ENCODE results near the gene PDE10A.
"Not testable (repeated sequence)": the region's sequence is repeated elsewhere in the genome, so short reads cannot be mapped to it uniquely, and the experiment has no call there.

The PDE10A gene

DNA sequence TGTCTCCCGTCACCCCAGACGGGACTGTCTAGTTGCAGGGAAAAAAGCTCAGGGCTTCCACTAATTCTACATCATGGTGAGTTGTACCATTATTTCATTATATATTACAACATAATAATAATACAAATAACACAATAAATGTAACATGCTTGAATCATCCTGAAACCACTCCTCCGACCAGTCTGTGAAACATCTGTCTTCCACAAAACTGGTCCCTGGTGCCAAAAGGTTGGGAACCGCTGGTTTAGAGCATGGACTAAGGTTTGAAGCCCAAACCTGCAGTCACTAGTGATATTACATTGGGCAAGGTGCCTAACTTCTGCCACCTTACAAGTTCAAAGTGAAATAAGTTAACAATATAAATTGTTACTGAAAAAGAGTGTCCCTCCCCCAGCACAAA, 175.7 kb downstream of the PDE10A start:
- Histone ChIP-seq H3K4me3 (ENCODE audit: low read length in 2 of 2) (no peak overlapping the region), H3K27ac (ENCODE audit: low read depth in 2 of 2, low read length in 2 of 2) (no peak overlapping the region), H3K27me3 (ENCODE audit: control insufficient read depth in 2 of 2, insufficient read depth in 2 of 2, low read length in 2 of 2) (no peaks in the 10 kb centered on the region), H3K9me3 (ENCODE audit: control insufficient read depth in 2 of 2, low read length in 2 of 2) (no peaks in the 10 kb centered on the region), H3K4me1 (ENCODE audit: control insufficient read depth in 2 of 2, insufficient read depth in 2 of 2, low read length in 2 of 2) (no peaks in the 10 kb centered on the region), H3K36me3 (ENCODE audit: control insufficient read depth in 2 of 2, insufficient read depth in 2 of 2, low read length in 2 of 2) (no peaks in the 10 kb centered on the region), H3K9ac (ENCODE audit: low read depth in 1 of 2, low read length in 2 of 2) (no peak overlapping the region)

DNA sequence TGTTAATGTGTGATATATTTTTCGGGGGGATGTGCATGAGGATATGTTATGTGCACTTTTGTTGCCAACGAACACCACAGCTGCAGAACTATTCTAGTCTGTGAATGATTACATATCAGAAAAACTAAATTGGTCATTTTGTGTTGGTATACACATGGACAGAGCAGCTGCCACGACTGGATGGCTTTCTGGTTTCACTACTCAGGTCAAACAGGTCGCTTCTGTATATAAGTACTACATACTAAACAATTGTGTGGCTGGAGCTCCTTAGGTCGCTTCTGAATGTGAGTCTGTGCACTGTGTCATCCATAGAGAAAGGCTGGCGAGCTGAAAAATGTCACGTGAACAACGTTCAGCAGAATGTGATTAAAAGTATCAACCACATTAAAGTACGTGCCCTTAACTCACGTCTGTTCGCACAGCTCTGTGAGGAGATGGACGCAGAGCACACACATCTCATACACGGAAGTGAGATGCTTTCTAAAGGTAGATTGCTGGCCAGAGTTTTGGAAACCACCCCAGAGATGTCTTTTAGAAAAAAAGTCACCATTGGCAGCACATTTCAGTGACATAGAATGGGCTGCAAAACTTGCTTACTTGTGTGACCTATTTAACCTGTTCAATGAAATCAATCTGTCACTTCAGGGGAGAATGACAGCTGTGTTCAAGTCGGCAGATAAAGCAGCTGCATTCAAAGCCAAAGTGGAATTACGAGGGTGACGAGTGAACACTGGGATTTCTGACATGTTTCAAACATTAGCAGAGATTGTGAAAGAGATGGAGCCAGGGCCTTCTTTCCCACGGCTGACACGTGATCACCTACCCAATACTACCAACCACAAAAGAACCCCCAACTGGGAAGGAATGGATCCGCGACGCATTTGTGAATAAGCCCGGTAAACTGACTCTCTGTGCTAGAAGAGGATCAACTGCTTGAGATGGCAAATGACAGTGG, 176.6 kb downstream of the PDE10A start:
- H3K4me3 ChIP-seq (ENCODE audit: low read length in 2 of 2): no peak overlapping the region
- H3K27ac ChIP-seq (ENCODE audit: low read depth in 2 of 2, low read length in 2 of 2): no peak overlapping the region
- H3K36me3 ChIP-seq (ENCODE audit: control insufficient read depth in 2 of 2, insufficient read depth in 2 of 2, low read length in 2 of 2): no peaks in the 10 kb centered on the region
- H3K4me1 ChIP-seq (ENCODE audit: control insufficient read depth in 2 of 2, insufficient read depth in 2 of 2, low read length in 2 of 2): no peaks in the 10 kb centered on the region
- no peaks in the 10 kb centered on the region for H3K9me3 ChIP-seq (ENCODE audit: control insufficient read depth in 2 of 2, low read length in 2 of 2)
- H3K27me3 ChIP-seq (ENCODE audit: control insufficient read depth in 2 of 2, insufficient read depth in 2 of 2, low read length in 2 of 2): no peaks in the 10 kb centered on the region
- no peak overlapping the region for H3K9ac ChIP-seq (ENCODE audit: low read depth in 1 of 2, low read length in 2 of 2)

DNA sequence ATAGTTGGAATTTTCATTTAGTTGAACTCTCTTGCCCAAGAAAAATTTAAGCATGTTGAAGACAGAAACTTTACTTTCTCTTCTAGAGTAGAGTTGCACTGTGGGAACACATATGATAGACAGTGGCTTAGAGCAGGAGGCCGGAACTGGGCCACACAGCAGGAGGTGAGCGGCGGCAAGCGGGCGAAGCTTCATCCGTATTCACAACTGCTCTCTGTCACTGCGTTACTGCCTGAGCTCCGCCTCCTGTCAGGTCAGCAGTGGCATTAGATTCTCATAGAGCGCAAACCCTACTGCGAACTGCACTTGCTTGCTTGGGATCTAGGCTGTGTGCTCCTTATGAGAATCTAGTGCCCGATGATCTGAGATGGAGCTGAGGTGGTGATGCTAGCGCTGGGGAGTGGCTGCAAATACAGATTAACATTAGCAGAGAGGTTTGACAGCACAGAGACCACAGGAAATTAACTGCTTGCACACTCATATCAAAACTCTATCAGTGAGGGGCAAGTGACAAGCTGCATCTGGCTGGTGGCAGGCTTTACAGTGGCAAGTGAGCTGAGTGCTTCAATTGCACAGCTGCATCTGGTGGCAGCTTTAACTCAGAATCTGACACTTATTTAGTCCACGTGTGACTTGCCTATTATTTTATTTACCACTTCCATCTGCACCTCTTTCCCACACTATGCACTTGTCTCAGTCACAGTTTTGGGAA, 178.7 kb downstream of the PDE10A start:
- Histone ChIP-seq H3K36me3 (ENCODE audit: control insufficient read depth in 2 of 2, insufficient read depth in 2 of 2, low read length in 2 of 2) (no peaks in the 10 kb centered on the region), H3K4me1 (ENCODE audit: control insufficient read depth in 2 of 2, insufficient read depth in 2 of 2, low read length in 2 of 2) (no peaks in the 10 kb centered on the region), H3K4me3 (ENCODE audit: low read length in 2 of 2) (no peak overlapping the region), H3K9ac (ENCODE audit: low read depth in 1 of 2, low read length in 2 of 2) (no peak overlapping the region), H3K27me3 (ENCODE audit: control insufficient read depth in 2 of 2, insufficient read depth in 2 of 2, low read length in 2 of 2) (no peaks in the 10 kb centered on the region), H3K27ac (ENCODE audit: low read depth in 2 of 2, low read length in 2 of 2) (no peak overlapping the region), H3K9me3 (ENCODE audit: control insufficient read depth in 2 of 2, low read length in 2 of 2) (no peaks in the 10 kb centered on the region)

DNA sequence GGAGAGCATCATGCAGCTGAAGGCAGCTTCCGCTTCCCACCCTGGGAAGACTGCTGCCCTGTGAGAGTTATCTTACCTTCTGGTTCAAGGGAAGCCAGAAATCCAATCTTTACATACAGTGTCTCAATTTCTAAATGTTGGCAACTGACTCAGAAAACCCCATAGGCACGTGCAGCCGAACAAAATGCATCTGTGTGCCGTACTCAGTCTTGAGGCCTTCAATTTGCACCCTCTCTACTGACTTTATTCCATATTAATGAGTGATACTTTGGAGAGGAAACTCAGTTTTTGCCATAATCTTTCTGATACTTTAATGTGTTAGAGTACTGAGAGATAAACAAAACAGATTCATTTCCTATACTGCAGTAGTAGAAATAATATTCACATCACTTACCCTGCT, 181.1 kb downstream of the PDE10A start:
- H3K9ac ChIP-seq (ENCODE audit: low read depth in 1 of 2, low read length in 2 of 2): no peak overlapping the region
- no peaks in the 10 kb centered on the region for H3K36me3 ChIP-seq (ENCODE audit: control insufficient read depth in 2 of 2, insufficient read depth in 2 of 2, low read length in 2 of 2)
- no peaks in the 10 kb centered on the region for H3K4me1 ChIP-seq (ENCODE audit: control insufficient read depth in 2 of 2, insufficient read depth in 2 of 2, low read length in 2 of 2)
- H3K27ac ChIP-seq (ENCODE audit: low read depth in 2 of 2, low read length in 2 of 2): no peak overlapping the region
- no peaks in the 10 kb centered on the region for H3K9me3 ChIP-seq (ENCODE audit: control insufficient read depth in 2 of 2, low read length in 2 of 2)
- H3K27me3 ChIP-seq (ENCODE audit: control insufficient read depth in 2 of 2, insufficient read depth in 2 of 2, low read length in 2 of 2): no peaks in the 10 kb centered on the region
- H3K4me3 ChIP-seq (ENCODE audit: low read length in 2 of 2): no peak overlapping the region

DNA sequence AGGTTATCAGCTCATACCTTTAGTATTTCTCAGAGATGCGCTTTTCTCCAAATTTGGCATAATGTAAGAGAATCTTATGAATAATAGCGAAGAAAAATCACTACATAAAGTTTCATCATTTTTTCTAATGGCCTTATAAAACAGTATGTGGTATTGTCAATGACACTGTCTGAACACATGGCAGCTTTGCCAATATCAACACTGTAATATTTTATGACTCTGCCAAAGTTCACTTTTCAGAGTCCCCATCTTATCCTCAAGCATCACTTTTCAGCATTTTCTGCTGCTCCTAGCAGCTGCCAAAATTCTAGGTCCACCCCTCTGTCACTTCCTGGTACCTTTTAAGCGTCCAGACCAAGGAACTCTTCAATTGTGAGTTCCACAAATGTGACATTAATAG, 182.1 kb downstream of the PDE10A start:
- Histone ChIP-seq H3K9ac (ENCODE audit: low read depth in 1 of 2, low read length in 2 of 2) (no peak overlapping the region), H3K9me3 (ENCODE audit: control insufficient read depth in 2 of 2, low read length in 2 of 2) (no peaks in the 10 kb centered on the region), H3K4me3 (ENCODE audit: low read length in 2 of 2) (no peak overlapping the region), H3K4me1 (ENCODE audit: control insufficient read depth in 2 of 2, insufficient read depth in 2 of 2, low read length in 2 of 2) (no peaks in the 10 kb centered on the region), H3K27me3 (ENCODE audit: control insufficient read depth in 2 of 2, insufficient read depth in 2 of 2, low read length in 2 of 2) (no peaks in the 10 kb centered on the region), H3K27ac (ENCODE audit: low read depth in 2 of 2, low read length in 2 of 2) (no peak overlapping the region), H3K36me3 (ENCODE audit: control insufficient read depth in 2 of 2, insufficient read depth in 2 of 2, low read length in 2 of 2) (no peaks in the 10 kb centered on the region)

DNA sequence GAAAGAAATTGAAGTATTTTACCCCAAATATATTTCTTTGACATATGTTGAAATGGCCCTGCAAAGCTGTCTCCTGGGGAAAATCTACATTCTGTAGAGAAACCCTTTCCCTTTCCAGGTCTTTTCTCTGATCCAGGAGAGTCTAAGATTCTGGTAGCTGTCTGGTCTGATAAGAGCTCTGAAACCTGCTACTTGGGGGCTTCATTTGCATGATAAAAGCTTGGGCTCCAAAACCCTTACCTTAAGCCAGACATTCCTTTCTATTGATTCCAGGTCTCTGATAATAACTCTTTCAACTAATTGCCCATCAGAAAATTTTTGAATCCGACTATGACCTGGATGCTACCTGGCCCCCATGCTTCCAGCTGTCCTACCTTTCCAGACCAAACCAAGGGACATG, 184.5 kb downstream of the PDE10A start:
- Histone ChIP-seq H3K9me3 (ENCODE audit: control insufficient read depth in 2 of 2, low read length in 2 of 2) (no peaks in the 10 kb centered on the region), H3K4me1 (ENCODE audit: control insufficient read depth in 2 of 2, insufficient read depth in 2 of 2, low read length in 2 of 2) (no peaks in the 10 kb centered on the region), H3K36me3 (ENCODE audit: control insufficient read depth in 2 of 2, insufficient read depth in 2 of 2, low read length in 2 of 2) (no peaks in the 10 kb centered on the region)

DNA sequence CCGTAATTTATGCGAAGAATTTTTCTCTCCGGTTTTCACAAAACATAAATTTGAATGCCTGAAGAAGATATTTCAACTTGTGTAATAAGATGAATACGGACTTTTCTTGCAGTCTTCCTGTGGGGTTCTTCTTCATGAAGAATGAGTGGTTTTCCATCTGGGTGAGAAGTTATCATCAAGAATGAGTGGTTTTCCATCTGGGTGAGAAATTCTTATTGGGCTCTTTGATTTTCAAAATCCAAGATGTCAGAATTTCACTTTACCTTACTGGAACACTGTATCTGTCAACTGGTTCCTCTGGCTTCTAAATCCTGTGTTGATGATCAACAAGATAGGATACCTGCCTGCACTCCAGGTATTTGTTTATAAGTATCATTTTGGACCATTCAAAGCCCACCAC, 193.6 kb downstream of the PDE10A start:
- H3K27me3 ChIP-seq (ENCODE audit: control insufficient read depth in 2 of 2, insufficient read depth in 2 of 2, low read length in 2 of 2): no peaks in the 10 kb centered on the region
- H3K27ac ChIP-seq (ENCODE audit: low read depth in 2 of 2, low read length in 2 of 2): no peak overlapping the region
- H3K4me3 ChIP-seq (ENCODE audit: low read length in 2 of 2): no peak overlapping the region
- no peaks in the 10 kb centered on the region for H3K36me3 ChIP-seq (ENCODE audit: control insufficient read depth in 2 of 2, insufficient read depth in 2 of 2, low read length in 2 of 2)
- no peak overlapping the region for H3K9ac ChIP-seq (ENCODE audit: low read depth in 1 of 2, low read length in 2 of 2)
- no peaks in the 10 kb centered on the region for H3K4me1 ChIP-seq (ENCODE audit: control insufficient read depth in 2 of 2, insufficient read depth in 2 of 2, low read length in 2 of 2)
- no peaks in the 10 kb centered on the region for H3K9me3 ChIP-seq (ENCODE audit: control insufficient read depth in 2 of 2, low read length in 2 of 2)

More for the DNA sequence above, 184.5 kb downstream of the PDE10A start:
- no peak overlapping the region for H3K9ac ChIP-seq (ENCODE audit: low read depth in 1 of 2, low read length in 2 of 2)
- no peak overlapping the region for H3K27ac ChIP-seq (ENCODE audit: low read depth in 2 of 2, low read length in 2 of 2)
- no peak overlapping the region for H3K4me3 ChIP-seq (ENCODE audit: low read length in 2 of 2)
- no peaks in the 10 kb centered on the region for H3K27me3 ChIP-seq (ENCODE audit: control insufficient read depth in 2 of 2, insufficient read depth in 2 of 2, low read length in 2 of 2)

DNA sequence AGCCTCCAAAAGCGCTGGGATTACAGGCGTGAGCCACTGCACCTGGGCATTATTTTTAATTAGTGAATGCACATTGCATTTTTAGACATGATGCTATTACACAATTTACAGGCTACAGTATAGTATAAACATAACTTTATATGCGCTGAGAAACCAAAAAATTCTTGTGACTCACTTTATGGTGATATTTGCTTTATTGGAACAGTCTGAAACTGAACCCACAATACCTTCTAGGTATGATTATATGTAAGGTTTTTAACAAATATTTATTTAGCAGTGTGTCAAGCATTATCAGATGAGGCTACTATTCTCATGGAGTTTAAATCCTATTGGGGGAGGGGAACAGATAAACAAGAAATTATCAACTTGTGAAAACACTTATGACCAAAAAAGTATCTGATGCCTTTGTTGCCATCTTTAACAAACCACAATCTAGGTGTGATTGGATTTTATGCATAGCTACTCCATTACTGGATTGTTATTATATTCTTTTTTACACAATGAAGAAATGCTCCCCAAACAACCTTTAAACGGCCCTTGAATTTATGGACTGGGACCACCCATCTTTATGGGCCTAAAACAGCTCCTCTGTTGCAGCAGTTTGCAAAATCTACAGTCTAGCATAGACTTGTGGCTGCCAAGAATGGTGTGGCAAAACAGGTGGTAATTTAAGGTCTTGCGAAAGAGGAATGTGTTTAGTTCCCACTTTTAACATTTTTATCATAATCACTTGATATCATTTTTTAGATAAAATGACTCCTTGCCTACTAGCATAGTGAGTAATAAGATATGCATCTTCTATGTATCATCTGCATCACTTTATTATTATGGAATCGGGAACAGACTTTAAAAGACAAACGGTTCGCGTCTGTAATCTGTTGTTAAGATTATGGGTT, 194.5 kb downstream of the PDE10A start:
- H3K9me3 ChIP-seq (ENCODE audit: control insufficient read depth in 2 of 2, low read length in 2 of 2): no peaks in the 10 kb centered on the region
- H3K4me1 ChIP-seq (ENCODE audit: control insufficient read depth in 2 of 2, insufficient read depth in 2 of 2, low read length in 2 of 2): no peaks in the 10 kb centered on the region
- no peak overlapping the region for H3K9ac ChIP-seq (ENCODE audit: low read depth in 1 of 2, low read length in 2 of 2)
- H3K27ac ChIP-seq (ENCODE audit: low read depth in 2 of 2, low read length in 2 of 2): no peak overlapping the region
- no peaks in the 10 kb centered on the region for H3K27me3 ChIP-seq (ENCODE audit: control insufficient read depth in 2 of 2, insufficient read depth in 2 of 2, low read length in 2 of 2)
- H3K36me3 ChIP-seq (ENCODE audit: control insufficient read depth in 2 of 2, insufficient read depth in 2 of 2, low read length in 2 of 2): no peaks in the 10 kb centered on the region
- no peak overlapping the region for H3K4me3 ChIP-seq (ENCODE audit: low read length in 2 of 2)

DNA sequence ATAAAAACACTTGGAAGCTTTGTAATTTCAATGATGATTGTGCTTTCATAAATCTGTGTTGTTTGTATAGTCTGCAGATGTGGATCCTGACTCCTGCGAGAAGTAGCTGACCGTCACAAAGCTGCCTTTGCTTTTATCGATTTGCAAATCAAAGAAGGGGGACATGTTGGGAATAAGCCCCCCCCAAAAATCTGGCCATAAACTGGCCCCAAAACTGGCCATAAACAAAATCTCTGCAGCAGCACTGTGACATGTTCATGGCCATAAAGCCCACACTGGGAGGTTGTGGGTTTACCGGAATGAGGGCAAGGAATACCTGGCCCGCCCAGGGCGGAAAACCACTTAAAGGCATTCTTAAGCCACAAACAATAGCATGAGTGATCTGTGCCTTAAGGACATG, 199.5 kb downstream of the PDE10A start:
- H3K36me3 ChIP-seq (ENCODE audit: control insufficient read depth in 2 of 2, insufficient read depth in 2 of 2, low read length in 2 of 2); H3K9me3 ChIP-seq (ENCODE audit: control insufficient read depth in 2 of 2, low read length in 2 of 2); H3K9ac ChIP-seq (ENCODE audit: low read depth in 1 of 2, low read length in 2 of 2); H3K27me3 ChIP-seq (ENCODE audit: control insufficient read depth in 2 of 2, insufficient read depth in 2 of 2, low read length in 2 of 2); H3K27ac ChIP-seq (ENCODE audit: low read depth in 2 of 2, low read length in 2 of 2); H3K4me3 ChIP-seq (ENCODE audit: low read length in 2 of 2); H3K4me1 ChIP-seq (ENCODE audit: control insufficient read depth in 2 of 2, insufficient read depth in 2 of 2, low read length in 2 of 2): not testable (repeated sequence)

All from mucosa of rectum (tissue), 2 donors.